Pons (tissue), 1 donor: ENCODE results near the gene PARD6B.
"Not testable (repeated sequence)": the region's sequence is repeated elsewhere in the genome, so short reads cannot be mapped to it uniquely, and the experiment has no call there.

Source experiments
- DNase-seq: peaks from one replicate; pipeline ENCODE4 v3.0.0-alpha.2; 2016; ENCODE audit warnings: low spot score

The PARD6B gene

DNA sequence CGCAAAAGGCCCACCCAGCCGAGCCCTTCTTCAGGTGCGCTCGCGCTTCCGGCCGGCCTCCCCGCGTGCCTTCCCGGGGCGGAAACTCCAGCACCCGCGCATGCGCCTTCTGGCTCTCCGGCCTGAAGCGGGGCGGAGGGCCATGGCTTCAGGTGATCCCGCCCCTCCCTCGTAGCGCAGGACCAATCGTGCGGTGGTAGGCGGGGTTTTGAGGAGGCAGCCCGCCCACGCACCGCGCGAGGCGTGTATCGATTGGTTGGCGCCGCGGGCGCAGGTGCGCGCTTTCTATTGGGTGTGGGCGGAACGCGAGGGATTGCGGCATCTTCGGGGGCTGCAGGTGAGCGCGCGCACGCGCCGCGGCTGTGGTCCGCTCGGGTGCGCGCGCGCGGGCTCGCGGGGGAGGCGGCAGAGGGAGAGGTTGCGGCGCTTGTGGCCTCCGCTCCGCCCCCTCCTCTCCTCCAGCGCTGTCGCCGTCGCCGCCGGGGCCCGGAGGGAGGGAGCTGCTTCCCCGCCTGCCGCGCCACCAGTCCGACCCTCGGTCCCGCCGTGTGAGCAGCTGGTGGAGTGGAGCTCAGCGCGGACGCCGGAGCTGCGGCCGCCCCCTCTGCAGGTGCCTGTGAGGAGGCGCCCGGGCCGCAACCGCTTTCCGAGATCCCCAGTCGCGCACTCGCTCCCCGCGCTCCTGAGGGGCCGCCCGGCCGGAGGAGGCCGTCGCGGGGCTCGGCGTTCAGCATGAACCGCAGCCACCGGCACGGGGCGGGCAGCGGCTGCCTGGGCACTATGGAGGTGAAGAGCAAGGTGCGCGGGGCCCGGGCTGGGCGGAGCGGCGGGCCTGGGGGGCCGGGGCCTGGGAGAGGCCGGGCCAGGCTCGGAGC lies at the start of gene PARD6B:
TSS of gene PARD6B (plus strand) at position 526 of the 875 bp plus-strand sequence. CDS start at position 733, 207 bp downstream.
- DNase-seq, result peak; percentile 93

DNA sequence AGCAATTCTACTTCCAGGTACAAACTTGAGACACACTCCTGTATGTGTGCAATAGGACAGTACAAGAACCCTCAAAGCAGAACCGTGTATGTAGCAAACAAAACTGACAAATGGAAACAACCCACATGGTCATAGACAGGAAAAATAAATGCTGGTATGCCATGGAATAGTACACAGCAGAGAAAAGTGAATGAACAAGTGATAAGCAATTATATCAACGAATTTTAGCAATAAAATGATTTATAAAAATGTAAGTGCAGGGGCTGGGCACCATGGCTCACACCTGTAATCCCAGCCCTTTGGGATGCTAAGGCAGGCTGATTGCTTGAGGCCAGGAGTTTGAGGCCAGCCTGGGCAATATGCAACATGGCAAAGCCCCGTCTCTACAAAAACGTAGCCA lies 49.3 kb upstream of the PARD6B start:
- no peak for DNase-seq

- DNase-seq, result no peak
Measured at GRCh38 chr20:50682947-50683530, 48.3 kb upstream of the PARD6B start.

GRCh38 chr20:50683570-50683969 lies 47.8 kb upstream of the PARD6B start:
- no peak for DNase-seq

GRCh38 chr20:50686821-50687220 lies 44.6 kb upstream of the PARD6B start:
- DNase-seq, result no peak

DNA sequence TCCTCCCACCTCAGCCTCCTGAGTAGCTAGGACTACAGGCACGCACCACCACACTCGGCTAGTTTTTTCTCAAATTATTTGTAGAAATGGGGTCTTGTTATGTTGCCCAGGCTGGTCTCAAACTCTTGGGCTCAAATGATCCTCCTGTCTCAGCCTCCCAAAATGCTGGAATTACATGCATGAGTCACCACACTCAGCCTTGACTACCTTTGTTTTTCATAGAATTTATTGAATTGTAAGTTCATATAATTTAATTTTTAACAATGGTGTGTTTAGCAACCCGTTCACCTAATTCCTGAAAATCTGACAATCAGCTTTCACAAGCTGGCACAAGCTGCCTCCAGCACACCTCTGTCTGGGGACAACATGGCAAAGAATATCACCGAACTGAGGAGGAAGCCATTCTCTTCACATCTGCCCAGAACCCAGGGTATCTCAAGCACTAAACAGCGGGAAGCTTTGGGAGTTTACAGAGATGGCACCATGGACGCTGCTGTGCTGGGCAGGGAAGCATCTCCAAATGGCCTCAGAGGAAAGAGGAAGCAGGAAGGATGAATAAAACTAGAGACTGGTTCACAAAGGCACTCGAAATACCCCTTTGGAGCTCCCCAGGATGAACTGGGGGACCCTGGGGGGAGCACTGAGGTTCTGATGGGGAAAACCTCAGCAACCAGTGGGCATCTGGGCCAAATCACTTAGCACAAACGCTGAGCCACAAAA lies 43.0 kb upstream of the PARD6B start:
- DNase-seq, result no peak

DNA sequence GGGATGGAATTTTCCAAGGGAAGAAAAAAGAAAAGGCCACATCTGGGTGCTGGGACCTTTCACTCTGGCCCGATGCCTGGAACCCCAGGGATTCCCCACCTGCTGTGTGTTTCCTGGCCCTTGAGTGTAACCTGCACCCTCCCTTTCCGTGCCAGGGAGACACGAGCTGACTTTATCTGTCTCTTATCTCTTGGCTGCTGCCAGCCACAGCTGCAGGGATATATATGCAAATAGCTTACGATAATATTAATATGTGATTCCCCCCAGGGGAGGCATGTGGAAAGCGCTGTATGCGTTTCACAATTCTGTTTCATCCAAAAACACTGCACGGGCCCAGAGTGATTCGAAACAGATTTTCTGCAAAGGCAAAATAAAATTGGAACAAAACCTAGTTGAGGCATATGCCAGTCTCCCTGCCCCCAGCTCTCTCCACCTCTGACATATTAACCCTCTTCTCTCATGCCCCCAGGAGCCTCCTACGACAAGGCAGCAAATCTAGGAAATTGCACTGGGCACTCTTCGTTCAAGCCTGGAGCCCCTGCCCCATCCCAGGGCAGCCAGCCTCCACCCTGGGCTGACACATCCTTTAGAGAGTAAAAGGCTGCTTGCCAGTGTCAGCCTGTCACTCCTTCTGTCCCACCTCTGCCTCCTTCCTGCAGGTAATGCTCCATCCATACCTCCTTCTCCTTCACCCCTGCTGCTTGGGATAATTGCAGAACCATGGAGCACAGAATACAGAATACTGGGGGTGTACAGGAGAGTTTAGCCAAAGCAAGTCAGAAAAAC lies 41.3 kb upstream of the PARD6B start:
- no peak for DNase-seq

DNA sequence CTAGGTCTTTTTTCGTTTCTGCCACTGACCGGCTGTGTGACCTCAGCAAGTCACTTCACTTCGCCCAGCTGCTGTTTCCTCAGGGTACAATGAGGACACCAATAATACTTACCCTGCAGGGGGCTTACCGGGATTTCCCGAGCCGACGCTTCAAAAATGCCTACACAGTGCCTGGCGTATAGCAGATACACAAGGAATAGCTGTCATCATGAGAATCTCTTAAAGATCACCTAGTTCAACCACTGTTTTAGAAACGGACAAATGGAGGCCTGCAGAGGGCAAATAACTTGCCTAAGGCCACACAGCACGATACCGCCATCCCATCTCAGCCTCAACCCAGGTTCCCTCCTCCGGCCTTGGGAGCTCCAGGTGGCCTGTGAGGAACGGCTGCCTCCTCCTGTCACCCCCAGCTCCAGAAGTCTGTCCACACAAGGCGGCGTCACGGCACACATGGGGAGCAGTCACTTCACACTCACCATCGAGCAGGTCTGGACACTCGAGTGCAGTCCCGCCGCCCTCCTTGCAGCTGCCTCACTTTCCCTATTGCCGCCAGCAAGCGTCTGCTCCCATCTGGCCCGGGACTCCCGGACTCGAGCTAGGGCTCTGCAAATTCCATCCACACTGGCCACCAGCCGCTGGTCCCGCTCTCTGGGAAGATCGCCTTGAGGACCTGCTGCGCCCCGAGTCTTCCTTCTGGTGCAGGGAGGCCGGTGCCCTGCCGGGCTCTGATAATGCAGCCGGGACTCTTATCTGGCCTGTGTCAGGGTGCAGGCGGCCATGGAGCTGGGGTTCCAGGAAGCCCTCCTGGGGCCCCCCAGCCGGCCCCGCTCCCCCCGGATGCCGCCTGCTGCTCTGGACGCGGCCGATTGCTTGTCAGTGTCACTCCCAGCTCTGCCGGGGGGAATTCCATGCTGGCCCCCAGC lies 40.5 kb upstream of the PARD6B start, which contains the start of gene RIPOR3:
TSS of gene RIPOR3 (minus strand) at position 893 of the 923 bp plus-strand sequence. CDS start at position 479, 414 bp downstream.
- DNase-seq, result no peak

DNA sequence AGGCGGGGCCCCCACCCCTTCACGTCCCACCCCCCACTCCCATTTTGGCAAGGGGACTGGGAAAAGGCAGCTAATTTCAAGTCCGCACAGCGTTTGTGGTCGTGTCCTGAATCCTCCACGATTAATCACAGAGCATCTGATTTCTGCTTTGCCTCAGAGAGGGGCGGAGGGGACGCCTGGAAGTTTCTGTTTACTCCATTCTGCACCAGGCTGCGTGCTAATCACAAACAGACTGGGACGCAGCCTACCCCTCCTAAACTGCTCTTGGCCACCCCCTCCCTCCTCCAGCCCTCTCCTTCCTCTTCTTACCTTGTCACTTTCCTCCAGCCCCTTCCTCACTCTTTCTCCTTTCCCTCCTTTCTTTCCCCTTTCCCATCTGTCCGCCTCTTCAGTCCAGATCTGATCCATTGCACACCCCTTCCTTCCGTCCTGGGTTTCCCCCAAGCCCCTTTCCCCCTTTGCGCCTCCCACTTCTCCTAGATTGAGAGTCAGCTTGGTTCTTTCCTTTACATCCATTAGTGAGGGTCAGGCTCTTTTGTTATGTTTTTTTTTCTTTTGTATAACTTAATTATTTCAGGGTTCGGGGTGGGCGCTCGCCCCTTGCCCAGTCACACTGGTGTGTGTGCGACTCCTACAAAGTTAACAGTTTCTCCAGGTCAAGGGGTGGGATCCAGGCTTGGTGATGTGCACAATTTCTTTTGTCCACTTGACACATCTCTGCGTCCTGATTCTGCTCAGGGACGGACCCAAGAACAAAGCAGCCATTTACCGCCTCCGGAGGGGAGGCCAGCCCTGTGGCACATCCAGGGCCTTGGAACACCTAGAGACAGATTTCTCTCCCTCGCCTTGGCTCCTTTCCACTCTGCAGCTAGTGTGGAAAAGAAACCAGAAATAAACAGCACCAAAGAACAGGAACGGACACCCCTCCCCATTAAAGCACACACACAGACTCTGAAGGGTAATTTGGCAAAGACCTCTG lies 39.5 kb upstream of the PARD6B start:
- peak; percentile 68 for DNase-seq

DNA sequence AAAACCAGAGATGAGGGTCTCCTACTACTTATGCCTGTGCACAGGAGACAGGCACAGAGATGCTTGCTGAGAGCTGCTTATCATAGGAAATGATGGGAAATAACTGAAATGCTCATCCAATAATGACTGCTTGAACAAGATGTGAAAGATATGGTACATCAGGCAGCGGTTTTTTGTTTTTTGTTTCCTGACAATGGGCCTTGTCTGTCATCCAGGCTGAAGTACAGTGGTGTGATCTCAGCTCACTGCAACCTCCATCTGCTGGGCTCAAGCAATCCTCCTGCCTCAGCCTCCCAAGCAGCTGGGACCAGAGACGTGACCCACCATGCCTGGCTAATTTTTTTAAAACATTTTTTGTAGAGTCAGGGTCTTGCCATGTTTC lies 38.8 kb upstream of the PARD6B start:
- peak; percentile 48 for DNase-seq

DNA sequence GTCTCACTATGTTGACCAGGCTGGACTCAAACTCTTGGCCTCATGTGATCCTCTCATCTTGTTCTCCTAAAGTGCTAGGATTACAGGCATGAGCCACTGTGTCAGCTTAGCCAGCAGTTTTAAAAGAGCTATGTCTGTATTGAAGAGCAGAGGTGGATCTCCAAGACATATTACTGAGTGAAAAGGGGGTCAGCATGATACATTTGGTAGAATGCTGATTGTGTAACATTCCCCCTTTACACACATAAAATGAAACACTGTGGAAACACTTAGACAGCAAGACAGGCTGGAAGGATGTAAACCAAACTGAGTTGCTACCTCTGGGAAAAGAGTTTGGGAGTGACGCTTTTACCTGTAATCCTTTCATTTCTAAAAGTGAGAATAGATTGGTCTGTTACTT lies 38.4 kb upstream of the PARD6B start:
- no peak for DNase-seq

- no peak for DNase-seq
Measured at GRCh38 chr20:50694379-50695134, 36.8 kb upstream of the PARD6B start.

- peak; percentile 91 for DNase-seq
Measured at GRCh38 chr20:50695135-50695872, 36.1 kb upstream of the PARD6B start.

- DNase-seq, result not testable (repeated sequence)
Measured at GRCh38 chr20:50698255-50698654, 33.1 kb upstream of the PARD6B start.

DNA sequence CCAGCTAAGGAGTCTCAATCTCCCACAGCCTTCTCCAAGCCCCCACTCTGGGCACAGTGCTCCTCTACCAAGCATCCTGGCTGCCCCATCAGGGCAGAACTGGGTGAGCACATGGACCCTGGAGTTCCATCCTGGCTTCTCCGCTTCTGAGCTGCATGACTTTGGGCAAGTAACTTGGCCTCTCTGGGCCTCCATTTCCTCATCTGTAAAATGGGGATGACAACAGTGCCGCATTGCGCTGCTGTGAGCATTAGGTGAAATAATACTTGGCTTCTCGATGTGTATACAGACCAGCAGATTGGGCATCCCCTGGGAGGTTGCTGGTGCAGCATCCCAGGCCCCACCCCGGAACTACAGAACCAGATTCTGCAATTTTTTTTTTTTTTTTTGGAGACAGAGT lies 31.7 kb upstream of the PARD6B start:
- DNase-seq, result no peak

DNA sequence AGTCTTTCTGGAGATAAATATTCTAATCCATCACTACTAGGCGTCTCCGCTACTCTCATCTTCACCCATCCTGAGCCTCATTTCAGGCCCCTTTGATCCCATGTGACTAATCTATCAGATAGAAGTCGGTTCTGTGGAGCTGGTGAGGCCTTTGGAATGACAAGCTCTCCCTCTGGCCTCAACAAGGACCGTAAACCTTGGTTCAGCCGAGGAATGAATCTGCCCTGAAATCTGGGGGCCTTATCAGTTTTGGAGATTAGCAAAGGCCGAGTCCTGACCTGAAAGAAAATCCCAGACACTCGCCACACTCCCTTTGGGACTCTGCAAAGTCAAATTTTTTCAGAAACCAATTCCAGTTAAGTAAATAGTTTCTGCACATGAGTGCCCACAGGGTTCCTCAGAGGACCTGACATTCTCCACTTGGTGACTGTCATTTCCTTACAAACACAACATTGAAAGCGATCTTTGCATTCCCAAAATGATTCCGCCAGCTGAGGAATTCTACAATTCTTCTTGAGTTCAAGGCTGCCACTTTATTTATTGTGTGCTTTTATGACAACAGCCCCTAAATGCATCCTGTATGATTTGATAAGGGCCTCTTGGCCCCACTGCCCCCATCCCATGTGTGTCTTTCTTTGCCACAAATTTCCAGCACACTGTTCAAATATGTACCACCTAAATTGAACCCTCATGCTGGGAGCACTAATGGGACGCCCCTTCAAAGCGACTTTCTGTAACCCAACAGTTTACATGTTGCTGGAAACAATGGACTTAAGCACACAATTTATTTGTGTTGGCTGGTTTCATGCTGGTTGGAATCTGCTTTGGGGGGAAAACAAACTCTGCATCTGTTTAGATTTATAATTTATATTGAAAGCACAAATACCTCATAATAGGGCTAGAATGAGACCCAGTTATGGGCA lies 30.1 kb upstream of the PARD6B start:
- no peak for DNase-seq
